Common myeloid progenitor, CD34-positive (primary cell): ENCODE data around the gene GRK5.

Experiments used
- CTCF ChIA-PET: fragments of 350-600 bp; sonication (Branson Sonifier 250); formaldehyde crosslinking; loops from one replicate; lab custom pipeline; 2021; ENCODE audit warnings: antibody characterized with exemption; lab: Charles Lee
- POLR2A ChIA-PET: fragments of 350-600 bp; sonication (Branson Sonifier 250); formaldehyde crosslinking; loops from one replicate; lab custom pipeline; 2021; ENCODE audit warnings: antibody characterized with exemption; lab: Charles Lee
- DNase-seq, 3 donors: peaks; one replicate each; pipeline versions ENCODE4 v3.0.0 to v3.0.0-alpha.2; 2013
- H3K27ac ChIP-seq, 2 experiments: 1 replicate in 1 of 2; 2 replicates in 1 of 2; pipeline ENCODE4 v1.7.0; 2013; ENCODE audit warnings: inconsistent platforms in 2 of 2, low read length in 2 of 2, mild to moderate bottlenecking in 2 of 2, low read depth in 1 of 2, moderate library complexity in 1 of 2; ENCODE audit not compliant: severe bottlenecking in 2 of 2, insufficient read depth in 1 of 2, poor library complexity in 1 of 2
- H3K27me3 ChIP-seq, 5 experiments: replicated peaks in 2 of 5; 1 replicate in 3 of 5; 2 replicates in 2 of 5; pipeline versions ENCODE4 v1.6.1 to v1.7.0; 2013; ENCODE audit warnings: low read length in 4 of 5, mild to moderate bottlenecking in 2 of 5, moderate library complexity in 2 of 5, inconsistent platforms in 1 of 5; ENCODE audit not compliant: insufficient read depth in 5 of 5, control insufficient read depth in 4 of 5
- H3K36me3 ChIP-seq, 4 experiments: 1 replicate in 2 of 4; 2 replicates in 2 of 4; pipeline versions ENCODE4 v1.6.1 to v1.7.0; 2013; ENCODE audit warnings: low read length in 3 of 4, control low read depth in 1 of 4, mild to moderate bottlenecking in 1 of 4; ENCODE audit not compliant: control insufficient read depth in 4 of 4, insufficient read depth in 4 of 4
- H3K4me1 ChIP-seq, 4 experiments: 1 replicate in 3 of 4; 2 replicates in 1 of 4; pipeline versions ENCODE4 v1.6.1 to v1.7.1; 2013; ENCODE audit warnings: low read length in 3 of 4, mild to moderate bottlenecking in 3 of 4, control low read depth in 1 of 4, inconsistent platforms in 1 of 4, moderate library complexity in 1 of 4; ENCODE audit not compliant: control insufficient read depth in 4 of 4, insufficient read depth in 4 of 4; ENCODE audit errors: control extremely low read depth in 1 of 4
- H3K4me3 ChIP-seq, 7 experiments: 1 replicate in 4 of 7; 2 replicates in 3 of 7; pipeline versions ENCODE4 v1.5.1 to v1.7.0; 2013; ENCODE audit warnings: mild to moderate bottlenecking in 7 of 7, low read length in 6 of 7, moderate library complexity in 6 of 7, inconsistent platforms in 2 of 7, low read depth in 2 of 7, control low read depth in 1 of 7; ENCODE audit not compliant: insufficient read depth in 4 of 7, control insufficient read depth in 1 of 7; ENCODE audit errors: extremely low read depth in 1 of 7
- H3K9me3 ChIP-seq, 5 experiments: 1 replicate in 4 of 5; 2 replicates in 1 of 5; pipeline versions ENCODE4 v1.6.1 to v1.7.1; 2013; ENCODE audit warnings: low read length in 4 of 5, mild to moderate bottlenecking in 2 of 5, inconsistent platforms in 1 of 5, low read depth in 1 of 5, moderate library complexity in 1 of 5; ENCODE audit not compliant: control insufficient read depth in 4 of 5, insufficient read depth in 2 of 5; ENCODE audit errors: control extremely low read depth in 1 of 5
- WGBS: methylation state at CpG from one replicate; pipeline ENCODE4 v1.1.5; 2013; ENCODE audit not compliant: insufficient coverage; 5-methylcytosine and 5-hydroxymethylcytosine counted together

GRK5 gene

DNA sequence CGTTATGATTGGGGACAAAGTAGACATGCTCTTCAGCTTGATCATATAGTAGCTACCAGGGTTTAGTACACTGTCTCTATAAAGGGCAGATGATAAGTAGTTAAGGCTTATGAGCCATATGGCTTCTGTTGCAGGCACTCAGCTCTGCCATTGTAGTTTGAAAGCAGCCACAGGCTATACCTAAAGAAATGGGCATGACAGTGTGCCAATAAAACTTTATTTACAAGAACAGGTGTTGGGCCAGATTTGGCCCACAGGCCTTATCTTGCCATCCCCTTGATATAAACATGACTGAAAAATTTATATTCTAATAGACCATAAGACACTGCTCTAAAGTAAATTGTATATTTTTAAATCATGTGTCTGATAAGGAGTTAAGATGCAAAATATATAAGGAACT is 36.6 kb downstream of the GRK5 start:
- POLR2A ChIA-PET, result no interaction called here
- CTCF ChIA-PET, result interaction anchor here (0.8 to 2.1 kb wide), 3 partner anchors 10 to 35 kb away, joined by 3 to 7 read pairs (median 4); no protein-coding TSS in a partner anchor
- DNase-seq, result no peak
- peaks cover 0 to 2% (median 0%) of the 10 kb centered on the region in 5 experiments for H3K27me3 ChIP-seq
- H3K27ac ChIP-seq, result no peak overlapping the region
- H3K4me1 ChIP-seq, result no peaks in the 10 kb centered on the region
- no peak overlapping the region for H3K4me3 ChIP-seq
- no peaks in the 10 kb centered on the region for H3K36me3 ChIP-seq
- WGBS, result 100% methylated on average over 1 of the region's 1 CpG
- H3K9me3 ChIP-seq, result peaks cover 0 to 3% (median 0%) of the 10 kb centered on the region in 5 experiments

DNA sequence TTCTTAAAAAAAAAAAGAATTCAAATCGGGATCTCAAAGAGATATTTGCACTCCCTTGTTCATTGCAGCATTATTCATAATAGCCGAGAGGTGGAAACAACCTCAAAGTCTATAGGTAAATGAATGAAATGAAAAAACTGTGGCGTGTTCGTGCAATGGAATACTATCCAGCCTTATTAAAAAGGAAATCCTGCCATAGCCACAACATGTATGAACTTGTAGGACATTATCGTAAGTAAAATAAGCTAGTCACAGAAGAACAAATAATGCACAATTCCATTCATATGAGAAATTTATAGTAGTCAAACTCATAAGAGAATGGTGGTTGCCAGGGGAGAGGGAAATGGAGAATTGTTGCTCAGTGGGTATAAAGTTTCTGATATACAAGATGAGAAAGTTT is 37.9 kb downstream of the GRK5 start:
- 100% methylated on average over 2 of the region's 5 CpGs for WGBS
- Histone ChIP-seq H3K27me3 (peaks cover 0 to 2% (median 0%) of the 10 kb centered on the region in 5 experiments), H3K4me3 (no peak overlapping the region), H3K4me1 (no peaks in the 10 kb centered on the region), H3K9me3 (peaks cover 0 to 3% (median 0%) of the 10 kb centered on the region in 5 experiments), H3K27ac (no peak overlapping the region), H3K36me3 (no peaks in the 10 kb centered on the region)
- POLR2A ChIA-PET, result no interaction called here
- no peak for DNase-seq
- CTCF ChIA-PET, result no interaction called here

DNA sequence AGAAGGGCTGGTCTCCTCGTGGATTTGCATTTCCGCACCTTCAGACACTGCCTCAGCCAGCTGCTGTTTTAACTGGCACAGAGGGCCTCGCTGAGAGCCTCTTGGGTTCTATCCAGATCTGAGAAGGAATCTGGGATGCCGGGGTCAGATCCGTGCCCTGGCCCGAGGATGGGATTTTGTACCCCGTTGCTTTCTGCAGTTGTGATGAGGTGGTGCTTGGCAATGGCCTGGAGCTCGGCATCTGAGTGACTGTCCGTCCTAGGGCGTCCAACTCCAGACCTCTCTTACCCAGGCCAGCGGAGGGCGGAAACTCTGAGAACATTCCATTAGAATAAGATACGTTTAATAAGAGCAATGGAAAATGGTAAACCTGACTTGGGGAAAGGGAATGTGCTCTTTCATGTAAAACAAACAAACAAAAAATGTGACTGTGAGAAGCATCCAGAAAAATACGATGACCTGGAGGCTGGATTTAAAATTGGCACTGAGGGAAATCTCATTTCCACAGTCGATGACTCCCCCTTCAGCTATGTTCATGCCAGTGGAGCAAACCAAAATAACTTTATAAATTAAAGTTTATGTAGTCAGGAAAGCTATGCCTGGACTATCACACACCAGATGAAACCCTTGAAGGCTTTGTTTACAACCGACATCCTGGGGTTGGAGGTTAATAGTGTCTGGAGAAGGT is 39.6 kb downstream of the GRK5 start:
- 96% methylated on average over 13 of the region's 16 CpGs for WGBS
- CTCF ChIA-PET, result interaction anchor here (0.7 to 1.6 kb wide), 7 partner anchors 20 to 118 kb away, joined by 3 to 5 read pairs (median 3); no protein-coding TSS in a partner anchor
- H3K27ac ChIP-seq, result no peak overlapping the region

DNA sequence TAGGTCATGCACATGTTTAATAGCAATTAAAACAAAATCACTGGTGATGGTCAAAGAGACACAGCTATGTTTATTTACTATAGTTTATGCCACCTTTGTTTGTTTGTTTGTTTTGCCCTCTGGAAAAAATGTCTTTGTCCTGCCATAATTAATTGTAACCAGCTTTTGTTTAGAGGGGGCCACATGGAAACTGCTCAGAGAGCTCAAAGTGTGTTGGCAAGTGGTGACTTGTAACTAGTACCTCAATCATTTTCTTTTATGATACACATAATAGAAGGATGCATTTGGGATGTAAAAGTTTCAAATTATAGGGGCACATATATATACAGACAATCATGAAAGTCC is 40.2 kb downstream of the GRK5 start:
- no peaks in the 10 kb centered on the region for H3K9me3 ChIP-seq
- H3K27me3 ChIP-seq, result no peaks in the 10 kb centered on the region
- CTCF ChIA-PET, result interaction anchor here (0.7 to 1.6 kb wide), 7 partner anchors 17 to 118 kb away, joined by 3 to 5 read pairs (median 3); no protein-coding TSS in a partner anchor
- POLR2A ChIA-PET, result interaction anchor here (0.5 kb wide), 1 partner anchor 21 kb away, joined by 3 read pairs; no protein-coding TSS in a partner anchor
- H3K36me3 ChIP-seq, result no peaks in the 10 kb centered on the region
- no peak overlapping the region for H3K4me3 ChIP-seq
- DNase-seq, result no peak
- H3K27ac ChIP-seq, result no peak overlapping the region
- peaks cover 0 to 7% (median 2%) of the 10 kb centered on the region in 4 experiments for H3K4me1 ChIP-seq

More for the DNA sequence above, 39.6 kb downstream of the GRK5 start:
- no peaks in the 10 kb centered on the region for H3K36me3 ChIP-seq
- peaks cover 0 to 3% (median 0%) of the 10 kb centered on the region in 5 experiments for H3K9me3 ChIP-seq
- no peak for DNase-seq
- H3K4me3 ChIP-seq, result no peak overlapping the region
- H3K4me1 ChIP-seq, result peaks cover 0 to 7% (median 2%) of the 10 kb centered on the region in 4 experiments
- POLR2A ChIA-PET, result interaction anchor here (0.5 kb wide), 1 partner anchor 21 kb away, joined by 3 read pairs; no protein-coding TSS in a partner anchor
- H3K27me3 ChIP-seq, result no peaks in the 10 kb centered on the region

DNA sequence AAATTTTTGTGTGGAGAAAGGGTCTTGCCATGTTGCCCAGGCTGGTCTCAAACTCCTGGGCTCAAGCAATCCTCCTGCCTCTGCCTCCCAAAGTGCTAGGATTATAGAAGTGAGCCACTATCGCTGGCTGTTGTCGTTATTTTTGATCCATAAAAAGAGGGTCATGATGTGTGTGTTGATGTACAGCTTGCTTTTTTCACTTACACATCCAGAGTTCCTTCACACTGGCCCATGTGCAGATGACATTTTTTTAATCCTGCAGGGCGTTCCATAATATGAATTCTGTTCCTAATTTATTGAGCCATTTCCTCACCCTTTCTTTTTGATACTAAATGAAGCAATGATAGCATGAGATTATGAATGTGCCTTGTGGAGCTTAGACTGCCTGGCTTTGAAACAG is 40.8 kb downstream of the GRK5 start:
- no peak overlapping the region for H3K4me3 ChIP-seq
- no CpG with 5 or more reads among the region's 3 CpGs for WGBS

DNA sequence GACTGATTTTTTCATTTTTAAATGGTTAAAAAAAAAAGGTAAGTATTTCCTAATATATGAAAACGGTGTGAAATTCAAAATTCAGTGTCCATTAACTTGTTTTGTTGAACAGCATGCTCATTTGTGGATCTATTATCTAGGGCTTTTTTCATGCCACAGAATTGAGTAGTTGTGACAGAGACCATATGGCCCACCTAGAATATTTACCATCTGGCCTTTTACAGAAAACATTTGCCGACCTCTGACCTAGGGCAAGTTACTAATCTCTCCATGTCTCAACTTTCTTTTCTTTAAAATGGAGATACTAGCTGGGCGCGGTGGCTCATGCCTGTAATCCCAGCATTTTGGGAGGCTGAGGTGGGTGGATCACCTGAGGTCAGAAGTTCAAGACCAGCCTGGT is 41.3 kb downstream of the GRK5 start:
- no peak overlapping the region for H3K4me3 ChIP-seq
- WGBS, result 100% methylated on average over 3 of the region's 4 CpGs
- H3K36me3 ChIP-seq, result no peaks in the 10 kb centered on the region
- H3K27me3 ChIP-seq, result no peaks in the 10 kb centered on the region
- H3K9me3 ChIP-seq, result no peaks in the 10 kb centered on the region
- ChIA-PET POLR2A (no interaction called here), CTCF (interaction anchor here (0.5 to 1.6 kb wide), 2 partner anchors 77 to 116 kb away, joined by 3 to 5 read pairs; no protein-coding TSS in a partner anchor)
- H3K27ac ChIP-seq, result no peak overlapping the region
- H3K4me1 ChIP-seq, result peaks cover 0 to 7% (median 2%) of the 10 kb centered on the region in 4 experiments
- no peak for DNase-seq

More for the DNA sequence above, 40.8 kb downstream of the GRK5 start:
- H3K4me1 ChIP-seq, result peaks cover 0 to 7% (median 2%) of the 10 kb centered on the region in 4 experiments
- H3K9me3 ChIP-seq, result no peaks in the 10 kb centered on the region
- H3K27ac ChIP-seq, result no peak overlapping the region
- no peak for DNase-seq
- CTCF ChIA-PET, result interaction anchor here (0.5 to 1.6 kb wide), 5 partner anchors 18 to 117 kb away, joined by 3 to 5 read pairs (median 3); no protein-coding TSS in a partner anchor
- POLR2A ChIA-PET, result no interaction called here
- H3K36me3 ChIP-seq, result no peaks in the 10 kb centered on the region
- no peaks in the 10 kb centered on the region for H3K27me3 ChIP-seq
